ENCODE measurements around the gene STK11IP. TPM values are rescaled to one million over a fixed set of nuclear protein-coding genes. Genes with fewer than 3 reads are reported as not detected.

The STK11IP gene
- total and polyA plus RNA-seq, 9 of the 15 experiments (the other 6 are each of a cell fraction or from before 2014, with no cell fraction given) = 0.52 to 21.7 (median 5.6) TPM

- TF ChIP-seq, protein P1, sequence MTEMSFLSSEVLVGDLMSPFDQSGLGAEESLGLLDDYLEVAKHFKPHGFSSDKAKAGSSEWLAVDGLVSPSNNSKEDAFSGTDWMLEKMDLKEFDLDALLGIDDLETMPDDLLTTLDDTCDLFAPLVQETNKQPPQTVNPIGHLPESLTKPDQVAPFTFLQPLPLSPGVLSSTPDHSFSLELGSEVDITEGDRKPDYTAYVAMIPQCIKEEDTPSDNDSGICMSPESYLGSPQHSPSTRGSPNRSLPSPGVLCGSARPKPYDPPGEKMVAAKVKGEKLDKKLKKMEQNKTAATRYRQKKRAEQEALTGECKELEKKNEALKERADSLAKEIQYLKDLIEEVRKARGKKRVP (CRISPR knock-in tag; IDR thresholded peaks at IDR 0.05) = no peak
- peak; percentile 12; the same call in 1 of the 2 replicates for TF ChIP-seq ZBTB7A (IDR thresholded peaks at IDR 0.05; ENCODE audit: borderline replicate concordance, control insufficient read depth, low read depth, low read length)
- no peak for TF ChIP-seq HNRNPK (IDR thresholded peaks at IDR 0.05; ENCODE audit: low read depth, low read length, poor library complexity, severe bottlenecking)
- no peak for TF ChIP-seq PCBP2 (IDR thresholded peaks at IDR 0.05; ENCODE audit: low read depth, low read length, poor library complexity, severe bottlenecking)
- TF ChIP-seq LEF1 (IDR thresholded peaks at IDR 0.05) = no peak
Observed at GRCh38 chr2:219627103-219628100, 29.7 kb downstream of the STK11IP start, which contains the start of gene SLC4A3 (continued).

GRCh38 chr2:219628235-219628985 lies 30.8 kb downstream of the STK11IP start:
- H3K27ac ChIP-seq (ENCODE audit: extremely low read depth, low read depth, low read length) = no peak overlapping the region
- 0 out of 2 replicates have a peak, but pooled peaks cover 3% of the 10 kb centered on the region for H4K20me1 ChIP-seq (replicated peaks; ENCODE audit: control insufficient read depth, insufficient read depth, low read length)
- no TSS peak for BruUV-seq (replicated peaks)
- DNase-seq (ENCODE audit: extremely low read depth in 1 of 4, low spot score in 3 of 4) (no peak), ATAC-seq (no peak), FAIRE-seq (no peak)
- CTCF ChIA-PET (ENCODE audit: low intra/inter-chr PET ratio) = interaction anchor here (1.1 kb wide), 1 partner anchor 87 kb away, joined by 3 read pairs; no protein-coding TSS in a partner anchor
- WGBS (ENCODE audit: insufficient coverage, low coverage, missing lambda C conversion rate) = 60% methylated on average over 5 of the region's 26 CpGs
- no peaks in the 10 kb centered on the region for H3K79me2 ChIP-seq (ENCODE audit: control insufficient read depth, insufficient read depth, low read length)
- no peaks in the 10 kb centered on the region for H3K9me3 ChIP-seq (replicated peaks; ENCODE audit: control insufficient read depth, insufficient read depth, low read depth, low read length)
- H3K36me3 ChIP-seq (ENCODE audit: control insufficient read depth, insufficient read depth, low read length) = no peaks in the 10 kb centered on the region
- in situ Hi-C loops (cut with MboI) (no loop called here), intact Hi-C loops (cut with micrococcal nuclease) (loop anchor here (5.0 kb wide), 1 partner anchor 86 kb away; the partner anchor contains the start of genes CHPF and TMEM198)
- H3K4me3 ChIP-seq = no peak overlapping the region
- no peaks in the 10 kb centered on the region for H3K9me1 ChIP-seq (ENCODE audit: control insufficient read depth, insufficient read depth, low read length)
- no peak overlapping the region for H2AFZ ChIP-seq (ENCODE audit: low read depth, low read length)
- H3K27me3 ChIP-seq (ENCODE audit: control insufficient read depth in 2 of 2, insufficient read depth in 2 of 2, low read length in 2 of 2) = peaks cover 2 to 11% of the 10 kb centered on the region in 2 experiments; a peak in 1 of 5 replicates
- POLR2A ChIA-PET = interaction anchor here (0.5 to 0.7 kb wide), 2 partner anchors 38 to 69 kb away, joined by 3 read pairs; no protein-coding TSS in a partner anchor
- H3K4me1 ChIP-seq (replicated peaks in 1 of 2; ENCODE audit: control insufficient read depth in 2 of 2, insufficient read depth in 2 of 2, low read length in 2 of 2) = peaks cover 0 to 50% of the 10 kb centered on the region in 2 experiments; a peak in 2 of 5 replicates
- no peak overlapping the region for H3K4me2 ChIP-seq (ENCODE audit: insufficient read depth, low read length)
- H3K9ac ChIP-seq (ENCODE audit: insufficient read depth in 1 of 2, low read depth in 2 of 2, low read length in 2 of 2) = peak overlapping the region in 1 of 2 experiments; percentile 13; a peak in 1 of 4 replicates
- TF ChIP-seq FOSL1 (tag; conservative IDR thresholded peaks at IDR 0.05) (no peak), RBM39 (optimal IDR thresholded peaks at IDR 0.05; ENCODE audit: low read depth, low read length) (no peak), RCOR1 (IDR thresholded peaks at IDR 0.05; ENCODE audit: borderline replicate concordance in 1 of 2, low read depth in 2 of 2, low read length in 2 of 2) (no peak), NUFIP1 (IDR thresholded peaks at IDR 0.05; ENCODE audit: partially characterized antibody) (no peak), MYBL2 (IDR thresholded peaks at IDR 0.05; ENCODE audit: low read depth) (no peak), MYBL2 (CRISPR knock-in tag; IDR thresholded peaks at IDR 0.05; ENCODE audit: borderline replicate concordance) (no peak), CHD2 (IDR thresholded peaks at IDR 0.05; ENCODE audit: low read depth, low read length) (no peak), STAT5A (IDR thresholded peaks at IDR 0.05; ENCODE audit: borderline replicate concordance, low read length) (no peak), POLR2AphosphoS2 (IDR thresholded peaks at IDR 0.05; ENCODE audit: low read length) (no peak), PRPF4 (IDR thresholded peaks at IDR 0.05; ENCODE audit: insufficient read depth, low read depth, low read length, poor library complexity, severe bottlenecking) (no peak), PHF8 (IDR thresholded peaks at IDR 0.05; ENCODE audit: borderline replicate concordance, low read length) (no peak), ZFP36 (IDR thresholded peaks at IDR 0.05; ENCODE audit: low read depth, low read length, partially characterized antibody) (no peak), HMG20A (CRISPR knock-in tag; conservative IDR thresholded peaks at IDR 0.05) (no peak)

Measured in K562 (cell line).